ENCODE results near the gene FGG. TPM values are rescaled to one million over a fixed set of nuclear protein-coding genes. Genes with fewer than 3 reads are reported as not detected.
A peak's percentile ranks its signal among the peaks of the same experiment; 100 is the strongest.

FGG gene
- total RNA-seq, 1 experiment from 2014 or later: not detected

- H3K79me2 ChIP-seq (ENCODE audit: low read depth): no peaks in the 10 kb centered on the region
- H3K9me2 ChIP-seq (ENCODE audit: insufficient read depth): no peaks in the 10 kb centered on the region
- POLR2A ChIA-PET (ENCODE audit: unreplicated experiment): no interaction called here
- no peak overlapping the region for H3K27ac ChIP-seq
- no peaks in the 10 kb centered on the region for H3K4me1 ChIP-seq (replicated peaks; ENCODE audit: insufficient read depth)
- no peaks in the 10 kb centered on the region for H3K36me3 ChIP-seq (ENCODE audit: low read depth)
- TF ChIP-seq EZH2 (IDR thresholded peaks at IDR 0.05; ENCODE audit: low read depth): no peak
- TF ChIP-seq, protein P1, sequence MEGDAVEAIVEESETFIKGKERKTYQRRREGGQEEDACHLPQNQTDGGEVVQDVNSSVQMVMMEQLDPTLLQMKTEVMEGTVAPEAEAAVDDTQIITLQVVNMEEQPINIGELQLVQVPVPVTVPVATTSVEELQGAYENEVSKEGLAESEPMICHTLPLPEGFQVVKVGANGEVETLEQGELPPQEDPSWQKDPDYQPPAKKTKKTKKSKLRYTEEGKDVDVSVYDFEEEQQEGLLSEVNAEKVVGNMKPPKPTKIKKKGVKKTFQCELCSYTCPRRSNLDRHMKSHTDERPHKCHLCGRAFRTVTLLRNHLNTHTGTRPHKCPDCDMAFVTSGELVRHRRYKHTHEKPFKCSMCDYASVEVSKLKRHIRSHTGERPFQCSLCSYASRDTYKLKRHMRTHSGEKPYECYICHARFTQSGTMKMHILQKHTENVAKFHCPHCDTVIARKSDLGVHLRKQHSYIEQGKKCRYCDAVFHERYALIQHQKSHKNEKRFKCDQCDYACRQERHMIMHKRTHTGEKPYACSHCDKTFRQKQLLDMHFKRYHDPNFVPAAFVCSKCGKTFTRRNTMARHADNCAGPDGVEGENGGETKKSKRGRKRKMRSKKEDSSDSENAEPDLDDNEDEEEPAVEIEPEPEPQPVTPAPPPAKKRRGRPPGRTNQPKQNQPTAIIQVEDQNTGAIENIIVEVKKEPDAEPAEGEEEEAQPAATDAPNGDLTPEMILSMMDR (conservative IDR thresholded peaks at IDR 0.05): no peak
- H3K27me3 ChIP-seq (ENCODE audit: insufficient read depth, low read depth): no peaks in the 10 kb centered on the region
- no peak overlapping the region for H3K4me3 ChIP-seq
- no peaks in the 10 kb centered on the region for H3F3A ChIP-seq (ENCODE audit: insufficient read depth, low read depth)
- no peak overlapping the region for H2AFZ ChIP-seq
- intact Hi-C loops (cut with micrococcal nuclease; ENCODE audit: unreplicated experiment): no loop called here
- CTCF ChIA-PET: interaction anchor here (0.6 kb wide), 2 partner anchors 247 to 1914 kb away, joined by 3 read pairs; no protein-coding TSS in a partner anchor
- DNase-seq: no peak
- H3K4me2 ChIP-seq: no peak overlapping the region
- no peaks in the 10 kb centered on the region for H4K20me1 ChIP-seq (ENCODE audit: insufficient read depth)
- no peaks in the 10 kb centered on the region for H3K9me3 ChIP-seq (ENCODE audit: insufficient read depth, low read depth)
- BruUV-seq (replicated peaks): no TSS peak
These were observed 45.7 kb downstream of the FGG start for GRCh38 chr4:154566639-154567204.

DNA sequence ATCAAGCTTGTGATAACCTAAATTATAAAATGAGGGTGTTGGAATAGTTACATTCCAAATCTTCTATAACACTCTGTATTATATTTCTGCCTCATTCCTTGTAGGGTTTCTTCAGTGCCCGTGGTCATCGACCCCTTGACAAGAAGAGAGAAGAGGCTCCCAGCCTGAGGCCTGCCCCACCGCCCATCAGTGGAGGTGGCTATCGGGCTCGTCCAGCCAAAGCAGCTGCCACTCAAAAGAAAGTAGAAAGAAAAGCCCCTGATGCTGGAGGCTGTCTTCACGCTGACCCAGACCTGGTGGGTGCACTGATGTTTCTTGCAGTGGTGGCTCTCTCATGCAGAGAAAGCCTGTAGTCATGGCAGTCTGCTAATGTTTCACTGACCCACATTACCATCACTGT, 46.8 kb downstream of the FGG start:
- intact Hi-C loops (cut with micrococcal nuclease; ENCODE audit: unreplicated experiment): no loop called here
- no peaks in the 10 kb centered on the region for H3K9me3 ChIP-seq (ENCODE audit: insufficient read depth, low read depth)
- H3F3A ChIP-seq (ENCODE audit: insufficient read depth, low read depth): no peaks in the 10 kb centered on the region
- H3K27me3 ChIP-seq (ENCODE audit: insufficient read depth, low read depth): no peaks in the 10 kb centered on the region
- no peak overlapping the region for H3K4me3 ChIP-seq
- TF ChIP-seq, protein P1 (conservative IDR thresholded peaks at IDR 0.05): no peak
- no peak for TF ChIP-seq EZH2 (IDR thresholded peaks at IDR 0.05; ENCODE audit: low read depth)
- no peak overlapping the region for H2AFZ ChIP-seq
- H3K9me2 ChIP-seq (ENCODE audit: insufficient read depth): no peaks in the 10 kb centered on the region
- CTCF ChIA-PET: no interaction called here
- no peaks in the 10 kb centered on the region for H4K20me1 ChIP-seq (ENCODE audit: insufficient read depth)
- H3K27ac ChIP-seq: no peak overlapping the region
- POLR2A ChIA-PET (ENCODE audit: unreplicated experiment): no interaction called here
- DNase-seq: no peak
- H3K79me2 ChIP-seq (ENCODE audit: low read depth): no peaks in the 10 kb centered on the region
- no peak overlapping the region for H3K4me2 ChIP-seq
- no peaks in the 10 kb centered on the region for H3K36me3 ChIP-seq (ENCODE audit: low read depth)
- no TSS peak for BruUV-seq (replicated peaks)
- peaks cover 5% of the 10 kb centered on the region; the same call in 1 of the 2 replicates for H3K4me1 ChIP-seq (replicated peaks; ENCODE audit: insufficient read depth)

DNA sequence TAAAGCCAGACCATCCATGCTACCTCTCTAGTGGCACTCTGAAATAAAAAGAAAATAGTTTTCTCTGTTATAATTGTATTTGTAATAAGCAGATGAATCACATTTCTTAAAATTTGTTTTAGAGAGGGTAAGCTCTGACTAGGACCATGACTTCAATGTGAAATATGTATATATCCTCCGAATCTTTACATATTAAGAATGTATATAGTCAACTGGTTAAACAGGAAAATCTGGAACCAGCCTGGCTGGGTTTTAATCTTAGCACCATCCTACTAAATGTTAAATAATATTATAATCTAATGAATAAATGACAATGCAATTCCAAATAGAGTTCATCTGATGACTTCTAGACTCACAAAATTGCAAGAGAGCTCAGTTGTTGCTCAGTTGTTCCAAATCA, 48.1 kb downstream of the FGG start:
- Histone ChIP-seq H3K4me3 (no peak overlapping the region), H3F3A (ENCODE audit: insufficient read depth, low read depth) (no peaks in the 10 kb centered on the region), H3K79me2 (ENCODE audit: low read depth) (no peaks in the 10 kb centered on the region), H2AFZ (no peak overlapping the region), H3K36me3 (ENCODE audit: low read depth) (no peaks in the 10 kb centered on the region), H3K27ac (no peak overlapping the region), H3K9me2 (ENCODE audit: insufficient read depth) (no peaks in the 10 kb centered on the region), H4K20me1 (ENCODE audit: insufficient read depth) (no peaks in the 10 kb centered on the region), H3K9me3 (ENCODE audit: insufficient read depth, low read depth) (no peaks in the 10 kb centered on the region), H3K27me3 (ENCODE audit: insufficient read depth, low read depth) (no peaks in the 10 kb centered on the region), H3K4me1 (replicated peaks; ENCODE audit: insufficient read depth) (peaks cover 12% of the 10 kb centered on the region; the same call in 1 of the 2 replicates), H3K4me2 (no peak overlapping the region)
- ChIA-PET CTCF (no interaction called here), POLR2A (ENCODE audit: unreplicated experiment) (no interaction called here)
- BruUV-seq (replicated peaks): no TSS peak
- peak in 1 of 2 experiments; percentile 51 for DNase-seq
- intact Hi-C loops (cut with micrococcal nuclease; ENCODE audit: unreplicated experiment): no loop called here
- no peak for TF ChIP-seq EZH2 (IDR thresholded peaks at IDR 0.05; ENCODE audit: low read depth)
- TF ChIP-seq, protein P1 (conservative IDR thresholded peaks at IDR 0.05): no peak

Measured in PC-9 (cell line).